ENCODE data around the gene CYP1A2.

CYP1A2 gene

DNA sequence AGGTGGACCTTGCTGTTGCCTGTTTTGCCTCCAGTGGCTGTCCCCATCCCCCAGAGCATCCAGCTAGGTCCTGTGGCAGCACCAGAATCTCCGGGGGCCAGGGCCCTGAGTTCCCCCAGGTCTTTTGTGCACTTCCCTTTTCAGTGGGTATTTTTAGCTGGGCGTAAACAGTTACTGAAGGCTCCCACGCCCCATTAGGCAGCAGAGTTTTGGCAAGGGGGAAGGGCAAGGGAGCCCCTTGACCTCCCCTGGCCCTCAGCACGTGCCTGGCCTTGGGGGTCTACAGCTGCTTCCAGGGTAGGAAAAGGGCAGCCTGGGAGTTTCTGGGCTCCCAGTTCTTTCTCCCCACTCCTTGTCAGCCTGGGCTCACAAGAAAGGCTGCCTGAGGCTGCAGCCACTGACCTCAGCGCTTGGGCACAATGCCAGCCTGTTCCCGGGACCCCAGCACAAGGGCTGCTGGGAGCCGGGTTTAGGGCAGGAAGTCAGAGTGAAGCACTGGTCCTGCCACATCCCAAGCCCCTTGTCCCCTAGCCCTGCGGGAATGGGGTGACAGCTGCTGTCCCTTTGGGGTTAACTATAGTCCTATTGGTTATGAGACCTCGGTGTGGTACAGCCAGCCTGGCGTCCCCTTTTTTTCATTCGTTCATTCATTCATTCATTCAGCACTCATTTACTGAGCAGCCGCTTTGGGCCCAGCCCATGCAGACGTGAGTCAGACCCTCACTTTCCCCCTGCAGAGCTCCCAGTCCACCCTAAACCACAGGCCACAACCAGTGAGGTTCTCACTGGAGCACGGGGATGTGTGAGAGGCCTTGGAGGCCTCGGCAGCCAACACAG, 41.7 kb downstream of the CYP1A2 start:
- no peak for DNase-seq

GRCh38 chr15:74791007-74791406, 42.4 kb downstream of the CYP1A2 start:
- DNase-seq = no peak

DNA sequence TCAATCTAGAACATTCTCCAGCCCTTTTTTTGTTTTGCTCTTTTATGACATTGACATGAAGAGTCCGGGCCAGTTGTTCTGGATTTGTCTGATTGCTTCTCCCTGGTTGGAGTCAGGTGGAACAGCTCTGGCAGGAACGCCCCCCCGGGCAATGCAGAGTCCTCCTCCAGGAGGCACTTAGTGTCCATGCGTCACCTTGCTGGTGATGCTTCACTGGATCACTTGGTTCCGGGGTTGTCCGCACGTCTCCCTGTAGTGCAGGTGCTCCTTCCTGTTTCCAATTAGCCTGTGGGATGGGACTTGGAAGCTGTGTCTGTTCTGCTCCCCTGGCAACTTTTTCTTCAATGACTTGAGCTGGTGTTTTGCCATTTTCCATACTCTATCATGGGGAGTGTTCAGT, 43.0 kb downstream of the CYP1A2 start:
- no peak for DNase-seq

- DNase-seq = no peak
Observed at GRCh38 chr15:74792227-74793016, 43.8 kb downstream of the CYP1A2 start.

- DNase-seq = no peak
Observed at GRCh38 chr15:74793135-74794028, 44.7 kb downstream of the CYP1A2 start.

DNA sequence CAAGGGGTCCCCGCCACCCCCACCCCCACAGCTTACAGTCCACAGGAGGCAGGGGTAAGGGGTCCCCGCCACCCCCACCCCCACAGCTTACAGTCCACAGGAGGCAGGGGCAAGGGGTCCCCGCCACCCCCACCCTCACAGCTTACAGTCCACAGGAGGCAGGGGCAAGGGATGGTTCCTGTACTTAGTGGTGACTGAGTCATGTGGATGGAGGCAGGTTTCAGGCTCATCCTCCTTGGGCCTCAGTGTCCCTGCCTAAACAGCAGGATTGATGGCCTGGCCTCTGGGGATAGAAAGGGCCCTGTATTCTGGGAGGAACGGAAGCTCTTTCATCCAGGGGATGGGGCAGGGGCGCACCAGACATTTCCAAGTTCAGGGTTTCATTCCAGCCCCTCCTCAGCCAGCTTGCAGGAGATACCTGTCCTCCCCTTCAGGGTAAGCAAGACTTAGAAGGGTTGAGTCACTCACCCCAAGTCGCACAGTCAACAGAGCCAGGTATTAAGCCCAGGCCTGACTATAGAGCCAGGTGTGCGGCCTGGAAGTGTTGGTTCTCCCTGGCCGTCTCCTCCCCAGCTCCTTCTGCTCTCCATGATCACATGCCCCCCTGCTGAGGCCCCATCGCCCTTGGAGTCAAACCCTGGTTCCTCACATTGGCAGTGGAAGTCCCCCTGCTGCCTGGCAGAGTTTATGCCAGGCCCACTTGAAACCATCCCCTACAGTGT, 45.8 kb downstream of the CYP1A2 start:
- no peak for DNase-seq

DNA sequence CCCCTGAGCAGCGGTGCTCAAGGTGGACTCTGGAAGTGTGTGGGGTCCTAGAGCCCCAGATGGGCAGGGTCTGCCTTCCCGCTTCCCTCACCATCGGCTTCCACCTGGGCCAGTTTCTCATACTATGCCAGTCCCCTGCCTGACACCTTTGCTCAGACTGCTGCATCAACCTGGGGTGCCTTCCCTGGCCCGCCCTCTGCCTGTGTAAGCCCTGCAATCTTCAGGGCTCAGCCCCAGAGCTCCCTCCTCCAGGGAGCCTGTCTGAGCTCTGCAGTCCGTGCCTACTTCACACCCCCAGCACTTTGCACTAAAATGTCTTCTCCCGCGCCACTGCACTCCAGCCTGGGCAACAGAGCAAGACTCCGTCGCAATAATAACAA, 46.3 kb downstream of the CYP1A2 start:
- DNase-seq = no peak

GRCh38 chr15:74795966-74796625, 47.5 kb downstream of the CYP1A2 start:
- DNase-seq = no peak

- DNase-seq = no peak
Observed at GRCh38 chr15:74798388-74799254, 50.0 kb downstream of the CYP1A2 start.

DNA sequence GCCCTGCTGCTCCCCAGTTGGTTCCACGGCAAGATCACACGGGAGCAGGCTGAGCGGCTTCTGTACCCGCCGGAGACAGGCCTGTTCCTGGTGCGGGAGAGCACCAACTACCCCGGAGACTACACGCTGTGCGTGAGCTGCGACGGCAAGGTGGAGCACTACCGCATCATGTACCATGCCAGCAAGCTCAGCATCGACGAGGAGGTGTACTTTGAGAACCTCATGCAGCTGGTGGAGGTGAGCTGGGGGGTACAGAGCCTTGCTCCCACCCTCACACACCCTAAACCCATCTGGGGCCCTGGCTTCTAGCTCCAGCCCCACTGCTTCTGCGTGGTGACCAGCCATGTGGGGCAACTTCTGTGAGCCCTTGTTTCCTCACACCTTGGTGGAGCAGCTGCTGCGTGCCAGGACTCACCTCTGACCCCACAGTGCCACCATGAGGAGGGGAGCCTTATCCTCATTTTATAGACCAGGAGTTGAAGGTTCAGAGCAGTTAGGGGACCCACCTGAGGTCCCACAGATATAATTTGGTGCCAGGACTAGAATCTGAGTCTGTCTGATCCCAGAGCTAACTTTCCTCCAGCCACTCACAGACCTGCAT, 50.7 kb downstream of the CYP1A2 start:
- DNase-seq = no peak

GRCh38 chr15:74799856-74800558, 51.4 kb downstream of the CYP1A2 start:
- no peak for DNase-seq

- no peak for DNase-seq
Observed at GRCh38 chr15:74800559-74801094, 52.0 kb downstream of the CYP1A2 start.

- DNase-seq = no peak
Observed at GRCh38 chr15:74801311-74801997, 52.8 kb downstream of the CYP1A2 start.

DNA sequence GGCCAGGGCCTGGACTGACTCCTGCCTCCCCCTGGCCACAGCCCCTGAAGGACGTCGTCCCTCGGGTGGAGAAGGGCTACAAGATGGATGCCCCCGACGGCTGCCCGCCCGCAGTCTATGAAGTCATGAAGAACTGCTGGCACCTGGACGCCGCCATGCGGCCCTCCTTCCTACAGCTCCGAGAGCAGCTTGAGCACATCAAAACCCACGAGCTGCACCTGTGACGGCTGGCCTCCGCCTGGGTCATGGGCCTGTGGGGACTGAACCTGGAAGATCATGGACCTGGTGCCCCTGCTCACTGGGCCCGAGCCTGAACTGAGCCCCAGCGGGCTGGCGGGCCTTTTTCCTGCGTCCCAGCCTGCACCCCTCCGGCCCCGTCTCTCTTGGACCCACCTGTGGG, 53.6 kb downstream of the CYP1A2 start:
- DNase-seq = no peak

DNA sequence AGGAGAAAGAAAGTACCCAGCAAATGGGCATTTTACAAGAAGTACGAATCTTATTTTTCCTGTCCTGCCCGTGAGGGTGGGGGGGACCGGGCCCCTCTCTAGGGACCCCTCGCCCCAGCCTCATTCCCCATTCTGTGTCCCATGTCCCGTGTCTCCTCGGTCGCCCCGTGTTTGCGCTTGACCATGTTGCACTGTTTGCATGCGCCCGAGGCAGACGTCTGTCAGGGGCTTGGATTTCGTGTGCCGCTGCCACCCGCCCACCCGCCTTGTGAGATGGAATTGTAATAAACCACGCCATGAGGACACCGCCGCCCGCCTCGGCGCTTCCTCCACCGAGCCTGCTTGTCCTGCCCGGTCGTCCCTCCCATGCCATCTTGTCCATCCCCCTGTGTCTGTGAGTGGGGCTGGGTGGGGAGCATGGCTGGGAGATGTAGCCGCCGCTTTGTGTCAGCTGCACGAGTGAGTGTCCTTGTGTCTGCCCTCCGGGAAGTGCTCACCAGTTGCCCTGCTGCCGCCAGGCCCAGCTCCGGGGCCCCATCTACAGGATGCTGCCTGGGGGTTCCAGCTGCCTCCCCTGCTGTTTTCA, 54.3 kb downstream of the CYP1A2 start:
- DNase-seq = no peak

- no peak for DNase-seq
Observed at GRCh38 chr15:74804935-74805334, 56.3 kb downstream of the CYP1A2 start.

Measured in NCI-H524 treated with DMSO at 0.1 percent for 48 hours (cell line).